EL (cell line): Measurements from ENCODE around the gene SPRED2.
"Not testable (repeated sequence)": the region's sequence is repeated elsewhere in the genome, so short reads cannot be mapped to it uniquely, and the experiment has no call there.

Experiments used
- DNase-seq: peaks from one replicate; pipeline ENCODE4 v3.0.0-alpha.2; 2016

Gene SPRED2

DNA sequence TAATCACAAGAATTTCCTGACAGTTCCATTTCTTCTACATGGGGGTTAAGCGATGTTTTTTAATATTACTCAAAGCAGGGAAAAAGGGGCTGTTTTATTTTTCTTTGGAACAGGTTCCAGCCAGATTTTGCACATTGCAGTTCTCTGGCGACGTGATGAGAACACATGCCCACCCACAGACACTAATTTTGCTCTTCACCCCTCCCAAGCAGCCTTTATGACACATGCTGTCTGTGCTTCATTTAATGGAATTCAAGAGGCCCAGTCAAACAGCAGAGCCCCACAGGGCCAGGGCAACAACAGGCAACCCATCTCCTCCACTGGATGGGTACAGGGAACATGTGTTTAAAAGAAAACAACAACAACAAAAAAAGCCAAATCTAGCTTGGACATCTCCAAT, 70.8 kb downstream of the SPRED2 start:
- peak; percentile 67 for DNase-seq

DNA sequence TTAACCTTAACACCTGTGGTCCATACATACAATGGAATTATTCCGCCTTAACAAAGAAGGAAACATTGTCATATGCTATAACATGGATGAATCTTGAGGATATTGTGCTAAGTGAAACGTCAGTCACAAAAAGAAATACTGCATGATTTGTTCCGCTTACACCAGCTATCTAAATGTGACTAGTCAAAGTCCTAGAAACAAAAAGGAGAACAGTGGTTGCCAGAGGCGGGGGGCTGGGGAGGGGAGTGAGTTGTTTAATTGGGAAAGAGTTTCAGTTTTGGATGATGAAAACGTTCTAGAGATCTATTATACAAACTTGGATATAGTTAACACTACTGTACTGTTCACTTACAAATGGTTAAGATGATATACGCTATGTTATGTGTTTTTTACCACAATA, 72.0 kb downstream of the SPRED2 start:
- DNase-seq: no peak

DNA sequence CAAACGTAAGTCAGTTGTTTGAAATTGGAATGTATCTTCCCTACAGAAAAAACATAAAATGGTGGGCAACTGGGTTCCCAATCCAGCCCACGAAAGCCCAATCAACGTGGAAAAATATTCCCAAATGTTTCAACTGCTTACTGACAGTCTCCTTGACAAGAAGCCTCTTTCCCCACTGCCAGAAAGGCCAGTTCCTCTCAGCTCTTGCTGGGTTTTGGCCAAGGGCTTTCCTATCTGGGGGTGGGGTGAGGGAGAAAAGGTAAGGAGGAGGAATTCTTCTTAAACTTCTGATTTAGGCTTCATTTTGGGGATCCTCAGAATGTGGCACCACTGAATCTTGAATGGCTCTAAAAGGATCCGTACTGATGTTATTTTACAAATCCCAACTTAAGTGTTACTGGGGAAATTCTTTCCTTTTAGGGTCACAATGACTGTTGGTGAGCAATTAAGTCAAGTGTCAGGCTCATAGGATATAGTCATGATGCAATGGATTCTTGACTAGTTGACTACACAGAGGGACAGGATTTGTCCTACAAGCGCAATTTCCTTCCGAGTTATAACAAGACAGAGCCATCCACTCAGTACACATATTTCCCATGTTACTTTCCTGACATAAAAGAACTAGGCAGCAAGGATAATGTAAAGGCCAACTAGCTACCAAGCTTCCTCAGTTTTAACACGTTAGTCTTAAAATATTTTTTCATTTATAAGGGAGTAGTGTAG, 73.6 kb downstream of the SPRED2 start:
- DNase-seq: peak; percentile 68

DNA sequence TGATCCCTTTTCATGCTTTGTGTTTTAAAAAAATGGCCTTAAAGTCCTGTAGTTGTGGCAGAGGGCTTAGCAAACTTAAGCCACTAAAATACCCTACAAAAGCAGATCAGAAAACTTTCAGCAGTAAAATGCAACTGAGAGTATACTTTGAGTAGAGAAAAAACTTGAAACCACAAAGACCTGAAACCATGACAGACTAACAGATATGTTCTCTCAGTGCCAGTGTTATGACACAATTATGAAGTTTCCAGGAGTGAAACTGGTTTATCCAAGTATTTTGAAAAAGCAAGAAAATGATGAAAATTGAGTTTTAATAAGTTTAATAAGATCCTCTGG, 74.5 kb downstream of the SPRED2 start:
- DNase-seq: no peak

DNA sequence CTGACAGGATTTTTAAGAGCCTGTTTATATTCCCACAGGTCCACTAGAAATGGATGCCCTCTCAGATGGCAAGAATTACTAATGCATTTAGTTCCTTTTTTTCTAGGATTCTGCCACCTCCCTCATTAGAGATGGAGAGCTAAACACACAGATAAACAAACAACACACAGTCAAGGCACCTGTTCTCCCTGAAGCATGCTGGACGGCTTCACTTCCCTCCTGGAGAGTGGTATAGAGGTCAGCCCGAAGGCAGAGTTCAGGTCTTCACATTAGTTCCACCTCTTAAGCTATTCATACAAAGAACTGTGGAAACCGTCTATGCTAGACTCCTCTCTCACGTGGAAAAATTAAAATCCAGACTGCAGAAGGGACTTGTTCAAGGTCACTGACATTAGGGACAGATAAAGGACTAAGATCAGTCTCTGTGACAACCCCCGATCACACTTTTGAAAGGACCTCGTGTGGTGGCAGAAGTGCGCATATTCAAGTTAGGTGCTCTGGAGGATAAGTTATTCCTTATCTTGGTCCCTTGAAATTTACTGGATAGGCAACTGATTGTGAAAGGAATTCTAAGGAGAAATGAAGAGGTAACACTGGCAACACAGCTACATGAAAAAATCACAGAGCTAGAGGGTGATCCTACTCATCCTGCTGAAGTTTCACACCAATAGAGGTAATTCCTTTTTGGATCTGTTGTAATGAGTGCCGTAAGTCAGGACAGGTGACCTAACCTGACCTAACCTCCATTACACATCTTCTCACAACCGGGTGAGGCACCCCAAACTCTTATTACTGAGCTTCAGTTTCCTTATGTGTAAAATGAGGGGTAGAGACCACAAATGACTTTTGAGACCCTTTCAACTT, 75.1 kb downstream of the SPRED2 start:
- no peak for DNase-seq

DNA sequence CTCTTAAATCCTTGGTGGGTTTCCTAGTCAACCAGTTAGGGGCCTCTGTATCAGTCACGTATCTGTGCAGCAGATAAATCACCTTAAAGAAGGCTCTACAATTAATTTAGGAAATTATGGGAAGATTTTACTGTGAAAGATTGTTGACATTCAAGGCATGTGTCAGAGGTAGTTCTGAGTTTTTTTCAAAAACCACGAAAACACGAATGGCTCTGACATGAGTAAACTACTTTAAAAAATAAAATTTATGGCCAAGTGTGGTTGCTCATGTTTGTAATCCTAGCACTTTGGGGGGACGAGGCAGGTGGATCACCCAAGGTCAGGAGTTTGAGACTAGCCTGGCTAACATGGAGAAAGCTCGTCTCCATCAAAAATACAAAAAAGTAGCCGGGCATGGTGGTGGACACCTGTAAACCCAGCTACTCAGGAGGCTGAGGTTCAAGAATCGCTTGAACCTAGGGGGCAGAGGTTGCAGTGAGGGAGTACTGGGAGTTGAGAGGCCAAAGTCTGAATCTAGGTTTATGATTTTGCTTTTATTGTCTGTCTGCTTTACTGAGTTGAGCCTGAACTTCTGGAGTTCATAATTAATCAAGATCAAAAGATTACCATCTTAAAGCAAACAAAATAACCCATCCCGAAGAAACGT, 77.1 kb downstream of the SPRED2 start:
- peak; percentile 25 for DNase-seq

DNA sequence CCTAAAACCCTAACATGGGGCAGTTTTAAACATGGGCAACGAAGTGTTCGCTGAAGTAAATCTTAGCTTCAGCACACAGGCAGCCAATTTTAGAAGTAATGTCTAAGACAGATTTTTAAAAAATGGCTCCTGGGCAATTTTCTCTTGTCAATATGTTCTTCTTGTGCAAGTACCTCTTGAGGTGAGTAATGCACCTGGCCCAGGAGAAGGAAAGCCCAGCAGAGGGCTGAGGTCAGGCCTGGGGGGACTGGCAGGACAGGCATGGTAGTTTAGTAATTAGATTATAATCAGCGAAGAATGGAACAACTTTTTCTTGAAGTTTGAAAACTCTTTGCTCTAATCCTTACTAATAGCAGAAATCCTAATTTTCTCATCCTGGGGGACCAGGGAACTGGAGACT, 77.6 kb downstream of the SPRED2 start:
- DNase-seq: no peak

DNA sequence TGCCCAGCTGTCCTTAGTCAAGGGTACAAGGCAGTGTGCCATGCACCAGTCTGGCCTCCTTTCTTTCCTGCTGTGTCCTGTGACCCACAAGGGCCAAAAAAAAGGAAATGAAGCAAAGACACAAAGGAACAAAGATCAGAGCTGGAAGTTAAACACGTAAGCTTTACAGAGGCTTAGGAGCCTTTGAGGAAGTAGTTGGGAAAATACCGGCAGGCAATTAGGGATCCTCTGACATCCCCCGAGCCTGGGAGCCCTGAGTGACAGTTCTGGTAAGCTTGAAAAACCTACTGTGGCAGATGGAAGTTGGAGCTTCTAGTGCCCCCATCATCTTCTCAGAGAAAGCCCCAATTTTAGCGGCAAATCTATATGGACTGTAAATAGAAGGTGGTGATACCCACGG, 78.5 kb downstream of the SPRED2 start:
- no peak for DNase-seq

DNA sequence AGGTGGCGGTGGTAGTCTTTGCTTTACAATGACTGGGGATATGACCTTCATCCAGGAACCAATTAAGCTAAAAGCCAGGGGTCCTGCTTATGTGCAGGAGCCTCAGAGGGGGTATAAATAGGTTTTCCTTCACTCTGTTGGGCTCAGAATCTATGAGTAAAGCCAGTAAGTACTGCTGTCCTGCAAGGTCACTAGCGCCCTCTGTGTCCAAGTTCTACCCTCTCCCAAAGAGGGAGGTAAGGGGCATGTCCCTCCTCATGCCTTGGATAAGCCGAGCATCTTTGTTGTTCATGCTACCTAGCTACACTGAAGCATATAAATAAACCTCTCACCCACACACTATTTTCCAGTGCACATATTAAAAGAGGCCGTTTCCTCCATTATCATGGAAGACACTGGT, 79.4 kb downstream of the SPRED2 start:
- DNase-seq: no peak

DNA sequence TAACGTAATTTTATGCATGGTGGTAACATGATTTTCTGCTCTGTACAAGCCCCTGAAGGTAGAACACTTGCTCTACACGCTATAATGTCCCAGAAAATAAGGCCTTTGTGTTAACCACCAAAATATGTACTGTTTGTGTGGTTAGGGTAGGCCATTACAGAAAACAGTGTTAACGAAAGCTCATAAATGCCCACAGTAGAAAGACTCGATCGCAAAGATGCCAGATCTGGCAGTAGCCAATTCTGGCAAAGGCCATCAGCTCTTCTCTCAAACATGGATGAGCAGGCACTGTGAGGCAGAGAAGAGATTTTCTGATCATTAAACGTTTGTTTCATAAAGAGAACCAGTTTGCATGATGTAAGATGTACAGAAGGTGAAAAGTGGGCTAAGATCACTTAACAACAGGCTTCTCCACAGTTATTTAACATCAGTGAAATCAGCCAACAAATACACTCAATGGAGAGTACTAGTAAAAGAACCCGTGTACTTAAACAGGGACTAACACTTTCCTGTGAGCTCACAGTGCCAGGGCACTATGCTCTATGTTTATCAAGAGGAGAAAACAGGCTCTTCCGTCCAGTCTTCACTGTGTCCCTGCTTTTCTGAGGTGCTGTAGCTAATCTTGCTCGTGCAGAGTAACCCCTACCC, 80.3 kb downstream of the SPRED2 start:
- no peak for DNase-seq

DNA sequence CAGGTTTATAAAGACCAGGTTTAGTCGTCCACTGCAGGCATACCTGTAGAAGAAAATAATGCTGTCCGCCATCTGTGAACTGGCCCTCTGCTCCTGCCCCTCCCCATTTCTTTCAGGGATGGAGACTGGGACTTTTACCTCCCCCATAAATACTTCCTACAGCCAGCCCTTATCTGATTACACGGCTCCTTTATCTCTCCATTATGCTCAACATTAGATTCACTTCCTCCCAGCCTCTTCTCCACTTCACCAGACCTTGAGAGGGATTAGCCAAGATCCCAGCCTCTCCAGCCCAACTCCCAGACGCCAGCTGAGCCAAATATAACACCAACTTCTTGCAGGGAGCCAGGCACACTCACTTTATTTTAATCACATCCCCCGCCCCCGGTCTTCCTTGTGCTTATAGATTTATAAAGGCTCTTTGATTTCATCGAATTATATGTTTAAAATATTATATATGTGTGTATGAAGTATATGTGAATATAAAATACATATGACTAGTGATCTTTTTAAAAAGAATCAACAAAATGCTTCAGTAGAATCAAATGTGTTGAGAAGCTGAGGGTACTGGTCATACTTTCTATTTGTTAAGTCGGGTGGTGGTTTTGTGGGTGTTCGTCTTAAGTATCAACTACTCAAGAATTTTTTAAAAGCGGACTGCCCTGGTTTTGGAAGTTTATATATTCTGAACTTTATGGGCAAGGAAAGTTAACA, 81.0 kb downstream of the SPRED2 start:
- no peak for DNase-seq

DNA sequence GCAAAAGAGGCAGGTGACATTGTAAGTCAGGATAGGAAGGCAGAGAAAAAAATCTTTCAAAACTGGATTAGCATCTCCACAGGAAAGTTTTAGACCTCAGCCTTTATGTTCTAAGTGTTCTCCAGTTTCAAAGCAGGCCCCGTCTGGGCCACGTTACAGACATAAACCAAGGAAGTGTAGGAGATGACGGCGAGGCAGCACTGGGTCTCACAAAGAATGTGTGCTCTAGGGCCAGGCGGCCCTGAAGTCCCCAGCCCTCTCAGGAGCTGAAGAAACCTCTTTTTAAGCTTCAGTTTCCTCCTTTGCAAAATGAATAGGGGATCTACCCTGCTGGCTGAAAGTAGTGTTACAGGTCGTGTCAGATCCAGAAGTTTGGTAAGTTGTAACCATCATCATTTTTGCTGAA, 81.7 kb downstream of the SPRED2 start:
- no peak for DNase-seq

DNA sequence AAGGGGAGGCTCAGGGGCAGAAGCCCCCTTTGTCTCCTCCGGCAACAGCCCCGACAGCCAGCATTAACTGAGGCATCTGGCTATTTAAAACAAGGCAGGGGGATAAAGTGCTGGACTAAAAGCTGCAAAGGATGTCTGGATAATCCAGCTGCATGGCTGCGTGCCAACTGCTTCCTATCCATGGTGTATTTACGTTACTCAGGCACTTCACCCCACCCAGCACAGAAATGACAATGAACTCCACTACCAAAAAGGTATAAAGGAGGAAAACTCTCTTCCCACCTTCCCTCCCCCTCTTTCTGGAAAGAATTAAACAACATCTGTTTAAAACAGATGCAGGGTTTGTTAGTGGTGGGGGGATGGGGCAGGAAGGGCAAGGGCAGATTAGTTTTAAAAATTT, 82.5 kb downstream of the SPRED2 start:
- DNase-seq: peak; percentile 56

DNA sequence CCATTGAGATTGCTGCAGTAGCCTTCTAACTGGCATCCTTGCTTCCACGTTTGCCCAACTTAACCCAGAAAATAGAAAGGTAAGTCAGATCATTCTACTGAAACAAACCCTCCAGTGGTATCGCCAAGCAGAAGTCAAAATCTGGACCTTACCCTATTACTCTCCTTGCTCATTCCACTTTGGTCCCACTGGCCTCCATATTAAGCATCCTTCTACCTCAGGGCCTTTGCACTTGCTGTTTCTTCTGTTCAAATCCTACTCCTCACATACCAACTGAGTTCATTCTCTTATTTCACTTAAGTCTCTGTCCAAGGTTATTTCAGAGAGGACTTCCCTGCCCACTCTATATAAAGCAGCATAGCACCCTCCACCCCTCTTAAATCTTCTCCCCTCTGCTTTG, 84.5 kb downstream of the SPRED2 start:
- DNase-seq: no peak

DNA sequence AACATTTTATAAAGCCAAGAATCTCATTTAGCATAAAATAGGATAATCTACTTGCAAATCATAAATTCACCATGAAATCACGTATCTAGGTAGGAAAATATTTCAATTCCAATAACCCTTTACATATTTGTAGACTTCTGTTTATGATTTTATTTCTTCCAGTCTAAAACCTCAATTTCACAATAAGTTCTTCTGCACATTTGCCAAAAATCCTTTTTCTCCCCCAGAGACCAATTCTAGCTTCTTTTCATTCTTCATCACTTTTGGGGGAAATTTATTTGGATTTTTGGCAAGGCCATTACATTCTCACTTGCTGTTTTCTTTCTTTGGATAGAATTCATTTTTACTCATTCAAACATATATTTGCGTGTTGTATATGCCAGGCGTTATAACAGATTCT, 86.8 kb downstream of the SPRED2 start:
- DNase-seq: no peak

DNA sequence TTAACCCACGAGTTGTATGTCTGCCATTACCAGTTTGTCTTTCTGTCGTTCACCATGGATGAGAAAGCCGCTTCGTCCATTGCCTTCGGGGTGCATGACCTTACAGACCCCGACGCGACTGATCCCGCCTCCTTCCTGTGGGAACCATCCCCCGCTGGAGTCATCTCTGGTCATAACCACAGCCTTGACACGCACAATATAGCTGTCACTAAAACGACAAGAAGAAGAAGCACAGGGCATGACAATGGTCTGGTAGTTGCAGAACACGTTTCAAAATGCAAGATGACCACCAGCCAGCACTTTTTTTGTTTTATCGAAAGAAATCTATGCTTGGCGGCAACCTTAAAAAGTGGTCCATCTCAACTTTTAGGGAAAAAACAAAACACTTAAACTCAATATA, 87.7 kb downstream of the SPRED2 start:
- no peak for DNase-seq

DNA sequence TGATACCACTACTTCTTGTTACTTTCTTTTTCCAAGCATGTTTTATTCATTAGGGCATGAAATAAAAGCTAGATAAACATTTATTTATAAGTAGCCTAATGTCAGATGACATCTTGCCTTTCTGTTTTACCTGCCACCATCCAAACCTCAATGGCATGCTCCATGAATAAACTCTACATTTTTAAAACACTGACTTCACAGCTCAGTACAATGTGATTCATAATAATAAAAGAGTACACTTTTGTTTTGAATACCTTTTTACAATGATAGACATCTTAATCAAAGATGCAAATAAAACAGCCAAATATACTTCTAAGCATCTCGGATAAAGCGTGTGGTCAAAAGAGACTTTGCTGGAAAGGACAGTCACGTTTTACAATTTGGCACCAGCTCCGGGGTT, 88.2 kb downstream of the SPRED2 start:
- DNase-seq: no peak

DNA sequence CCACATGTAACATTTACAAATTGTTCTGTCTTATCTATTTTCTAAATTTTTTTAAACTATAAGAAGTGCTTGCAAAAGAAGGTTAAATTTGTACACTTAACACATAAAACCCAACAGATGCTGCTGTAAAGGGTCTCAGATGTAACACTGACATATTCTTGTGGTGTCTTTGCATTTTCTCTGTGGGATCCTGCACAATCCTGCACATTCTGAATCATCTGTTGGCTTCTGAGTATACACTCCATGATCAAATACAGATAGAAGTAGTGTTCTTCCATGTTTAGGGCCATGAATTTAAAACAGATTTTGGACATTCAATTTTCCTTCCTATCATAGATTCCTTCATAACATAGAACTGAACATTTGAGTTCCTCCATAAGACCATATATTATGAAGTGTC, 89.0 kb downstream of the SPRED2 start:
- no peak for DNase-seq

DNA sequence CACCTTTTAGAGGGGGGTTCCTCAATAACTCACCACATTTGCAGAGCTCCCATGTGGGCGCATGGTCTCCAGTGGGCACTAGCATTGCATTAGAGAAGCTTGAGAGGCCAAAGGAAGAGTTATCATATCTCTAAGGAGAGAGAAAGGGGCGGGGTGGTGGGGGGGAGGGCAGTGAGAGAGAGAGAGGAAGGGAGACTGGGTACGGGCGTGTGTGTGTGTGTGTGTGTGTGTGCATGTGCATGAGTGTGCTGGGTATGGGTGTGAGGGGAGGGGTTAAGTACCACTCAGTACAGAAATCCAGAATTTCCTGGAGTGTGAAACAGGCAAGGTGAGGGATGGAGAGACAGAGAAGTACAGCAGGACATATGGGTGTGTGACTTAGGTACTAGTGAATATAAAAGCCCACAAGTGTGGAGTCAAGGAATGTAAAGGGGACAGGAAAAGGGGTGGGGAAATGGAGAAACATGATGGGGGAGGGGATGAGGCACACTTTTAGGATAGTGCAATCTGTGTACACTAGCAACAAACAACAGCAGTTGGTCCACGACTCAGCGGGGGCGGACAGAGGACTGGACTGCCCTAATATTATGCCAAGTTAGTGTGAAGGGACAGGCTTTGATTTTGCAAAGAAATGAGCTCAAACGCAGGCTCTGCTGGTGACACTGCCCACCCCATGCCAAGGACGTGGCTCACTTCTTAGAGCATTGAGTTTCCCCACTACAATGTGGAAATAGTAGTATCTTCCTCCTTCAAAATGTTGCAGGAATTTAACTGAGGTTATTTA, 91.3 kb downstream of the SPRED2 start:
- no peak for DNase-seq

DNA sequence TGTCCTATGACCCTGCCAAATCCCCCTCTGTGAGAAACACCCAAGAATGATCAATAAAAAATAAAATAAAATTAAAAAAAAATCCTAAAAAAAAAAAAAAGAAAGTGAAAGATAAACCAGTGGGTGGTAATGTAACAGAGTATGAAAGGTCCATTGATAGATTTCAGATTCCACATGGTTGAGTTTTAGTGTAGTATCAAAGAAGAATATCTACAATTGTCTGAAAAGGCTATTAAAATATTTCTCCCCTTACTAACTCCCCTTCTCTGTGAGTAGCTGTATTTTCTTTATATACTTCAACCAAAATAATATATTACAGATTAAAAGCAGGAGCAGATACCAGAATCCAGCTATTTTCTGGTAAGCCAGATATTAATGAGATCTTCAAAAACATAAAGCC, 92.8 kb downstream of the SPRED2 start:
- no peak for DNase-seq

DNA sequence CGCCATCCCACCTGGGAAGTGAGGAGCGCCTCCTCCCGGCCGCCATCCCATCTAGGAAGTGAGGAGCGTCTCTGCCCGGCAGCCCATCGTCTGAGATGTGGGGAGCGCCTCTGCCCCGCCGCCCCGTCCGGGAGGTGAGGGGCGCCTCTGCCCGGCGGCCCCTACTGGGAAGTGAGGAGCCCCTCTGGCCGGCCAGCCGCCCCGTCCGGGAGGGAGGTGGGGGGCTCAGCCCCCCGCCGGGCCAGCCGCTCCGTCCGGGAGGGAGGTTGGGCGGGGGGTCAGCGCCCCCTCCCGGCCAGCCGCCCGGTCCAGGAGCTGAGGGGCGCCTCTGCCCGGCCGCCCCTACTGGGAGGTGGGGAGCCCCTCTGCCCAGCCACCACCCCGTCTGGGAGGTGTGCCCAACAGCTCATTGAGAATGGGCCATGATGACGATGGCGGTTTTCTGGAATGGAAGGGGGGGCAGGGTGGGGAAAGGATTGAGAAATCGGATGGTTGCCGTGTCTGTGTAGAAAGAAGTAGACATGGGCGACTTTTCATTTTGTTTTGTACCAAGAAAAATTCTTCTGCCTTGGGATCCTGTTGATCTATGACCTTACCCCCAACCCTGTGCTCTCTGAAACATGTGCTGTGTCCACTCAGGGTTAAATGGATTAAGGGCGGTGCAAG, 93.4 kb downstream of the SPRED2 start:
- DNase-seq: not testable (repeated sequence)

DNA sequence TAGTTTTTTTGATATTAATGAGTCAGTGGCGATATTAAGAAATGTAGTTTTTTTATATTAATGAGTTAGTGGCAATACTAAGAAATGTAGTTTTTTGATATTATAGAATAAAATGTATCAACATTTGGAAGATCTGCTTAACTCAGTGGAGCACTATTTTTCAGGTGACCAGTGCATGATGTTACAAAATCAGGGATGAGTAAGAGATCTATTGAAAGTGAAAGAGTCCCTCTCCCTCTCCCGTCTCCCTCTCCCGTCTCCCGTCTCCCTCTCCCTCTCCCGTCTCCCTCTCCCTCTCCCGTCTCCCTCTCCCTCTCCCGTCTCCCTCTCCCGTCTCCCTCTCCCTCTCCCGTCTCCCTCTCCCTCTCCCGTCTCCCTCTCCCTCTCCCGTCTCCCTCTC, 94.5 kb downstream of the SPRED2 start:
- DNase-seq: not testable (repeated sequence)
